SK-N-SH treated with all-trans-retinoic acid at 6 μM for 48 hours (cell line): ENCODE results near the gene HGD.
"Not testable (repeated sequence)": the region's sequence is repeated elsewhere in the genome, so short reads cannot be mapped to it uniquely, and the experiment has no call there.

Source experiments
- ATAC-seq: fragments of 200-7000 bp; cut with Tn5 transposase; 3 replicates; pipeline ENCODE4 v1.9.1; 2020; ENCODE audit warnings: mild to moderate bottlenecking, moderate library complexity
- ARNTL ChIP-seq: fragments of 450-650 bp; formaldehyde crosslinking; IDR thresholded peaks from 2 replicates; pipeline ENCODE4 v1.5.0; 2020; ENCODE audit warnings: low read depth, mild to moderate bottlenecking, moderate library complexity, borderline replicate concordance
- BACH2 ChIP-seq: fragments of 250-450 bp; sonication (Bioruptor Pico); IDR thresholded peaks from 2 replicates; pipeline ENCODE4 v1.9.0; 2021; ENCODE audit warnings: mild to moderate bottlenecking, borderline replicate concordance
- CREB5 ChIP-seq: fragments of 250-450 bp; sonication (Bioruptor Pico); IDR thresholded peaks from 2 replicates; pipeline ENCODE4 v1.5.1; 2020; ENCODE audit warnings: low read depth, mild to moderate bottlenecking, moderate library complexity
- CSDC2 ChIP-seq: fragments of 250-450 bp; sonication (Bioruptor Pico); IDR thresholded peaks from 2 replicates; pipeline ENCODE4 v1.5.0; 2020; ENCODE audit warnings: mild to moderate bottlenecking, moderate library complexity
- ESRRG ChIP-seq: fragments of 250-450 bp; sonication (Bioruptor Pico); IDR thresholded peaks from 2 replicates; pipeline ENCODE4 v1.6.1; 2021; ENCODE audit warnings: mild to moderate bottlenecking
- GLIS3 ChIP-seq: fragments of 250-450 bp; sonication (Bioruptor Pico); IDR thresholded peaks from 2 replicates; pipeline ENCODE4 v1.5.0; 2020; ENCODE audit warnings: mild to moderate bottlenecking, moderate library complexity
- ISL1 ChIP-seq: fragments of 250-450 bp; sonication (Bioruptor Pico); IDR thresholded peaks from 2 replicates; pipeline ENCODE4 v2.1.2; 2022; ENCODE audit warnings: mild to moderate bottlenecking, moderate library complexity
- OSR1 ChIP-seq: fragments of 250-450 bp; sonication (Bioruptor Pico); IDR thresholded peaks from 2 replicates; pipeline ENCODE4 v1.8.0; 2022; ENCODE audit warnings: moderate library complexity, mild to moderate bottlenecking, inconsistent platforms
- PPARA ChIP-seq: fragments of 250-450 bp; sonication (Bioruptor Pico); IDR thresholded peaks from 2 replicates; pipeline ENCODE4 v1.5.0; 2020; ENCODE audit warnings: mild to moderate bottlenecking, borderline replicate concordance
- RARB ChIP-seq: fragments of 250-450 bp; sonication (Bioruptor Pico); IDR thresholded peaks from 2 replicates; pipeline ENCODE4 v1.8.0; 2021; ENCODE audit warnings: mild to moderate bottlenecking, moderate library complexity
- SNAI2 ChIP-seq: fragments of 250-450 bp; sonication (Bioruptor Pico); IDR thresholded peaks from 2 replicates; pipeline ENCODE4 v1.5.0; 2020; ENCODE audit warnings: mild to moderate bottlenecking, moderate library complexity
- TSHZ2 ChIP-seq: fragments of 250-450 bp; sonication (Bioruptor Pico); IDR thresholded peaks from 2 replicates; pipeline ENCODE4 v1.5.0; 2020; ENCODE audit warnings: mild to moderate bottlenecking, moderate library complexity
- ZC3H10 ChIP-seq: fragments of 250-450 bp; sonication (Bioruptor Pico); IDR thresholded peaks from 2 replicates; pipeline ENCODE4 v1.5.1; 2021; ENCODE audit warnings: mild to moderate bottlenecking, moderate library complexity
- ZFP3 ChIP-seq: fragments of 250-450 bp; sonication (Bioruptor Pico); IDR thresholded peaks from 2 replicates; pipeline ENCODE4 v1.5.0; 2020; ENCODE audit warnings: mild to moderate bottlenecking, moderate library complexity
- ZFP30 ChIP-seq: fragments of 450-650 bp; formaldehyde crosslinking; IDR thresholded peaks from 2 replicates; pipeline ENCODE4 v1.5.0; 2022; ENCODE audit warnings: mild to moderate bottlenecking, moderate library complexity
- ZNF565 ChIP-seq: fragments of 450-650 bp; formaldehyde crosslinking; conservative IDR thresholded peaks from 2 replicates; pipeline ENCODE4 v1.5.0; 2020; ENCODE audit warnings: low read depth, mild to moderate bottlenecking, moderate library complexity
- ZNF70 ChIP-seq: fragments of 450-650 bp; formaldehyde crosslinking; IDR thresholded peaks from 2 replicates; pipeline ENCODE4 v1.5.0; 2020; ENCODE audit warnings: mild to moderate bottlenecking, moderate library complexity
- ZNF8 ChIP-seq: fragments of 450-650 bp; formaldehyde crosslinking; IDR thresholded peaks from 2 replicates; pipeline ENCODE4 v1.5.0; 2020; ENCODE audit warnings: mild to moderate bottlenecking, moderate library complexity
- TF ChIP-seq, protein P1 (sequence below): fragments of 250-450 bp; sonication (Bioruptor Pico); IDR thresholded peaks from 2 replicates; pipeline ENCODE4 v1.5.1; 2021; ENCODE audit warnings: mild to moderate bottlenecking, moderate library complexity
- TF ChIP-seq, protein P2 (sequence below): fragments of 250-450 bp; sonication (Bioruptor Pico); IDR thresholded peaks from 2 replicates; pipeline ENCODE4 v1.8.0; 2021; ENCODE audit warnings: low read depth, mild to moderate bottlenecking, moderate library complexity, borderline replicate concordance

The HGD gene

GRCh38 chr3:120642368-120642948 is 39.6 kb downstream of the HGD start:
- no peak for ATAC-seq
- TF ChIP-seq PPARA (CRISPR knock-in tag): no peak

GRCh38 chr3:120641696-120642246 is 40.3 kb downstream of the HGD start:
- TF ChIP-seq, protein P1, sequence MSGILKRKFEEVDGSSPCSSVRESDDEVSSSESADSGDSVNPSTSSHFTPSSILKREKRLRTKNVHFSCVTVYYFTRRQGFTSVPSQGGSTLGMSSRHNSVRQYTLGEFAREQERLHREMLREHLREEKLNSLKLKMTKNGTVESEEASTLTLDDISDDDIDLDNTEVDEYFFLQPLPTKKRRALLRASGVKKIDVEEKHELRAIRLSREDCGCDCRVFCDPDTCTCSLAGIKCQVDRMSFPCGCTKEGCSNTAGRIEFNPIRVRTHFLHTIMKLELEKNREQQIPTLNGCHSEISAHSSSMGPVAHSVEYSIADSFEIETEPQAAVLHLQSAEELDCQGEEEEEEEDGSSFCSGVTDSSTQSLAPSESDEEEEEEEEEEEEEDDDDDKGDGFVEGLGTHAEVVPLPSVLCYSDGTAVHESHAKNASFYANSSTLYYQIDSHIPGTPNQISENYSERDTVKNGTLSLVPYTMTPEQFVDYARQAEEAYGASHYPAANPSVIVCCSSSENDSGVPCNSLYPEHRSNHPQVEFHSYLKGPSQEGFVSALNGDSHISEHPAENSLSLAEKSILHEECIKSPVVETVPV (CRISPR knock-in tag): no peak
- TF ChIP-seq ZC3H10 (CRISPR knock-in tag) (no peak), GLIS3 (CRISPR knock-in tag) (no peak), CSDC2 (CRISPR knock-in tag) (no peak), ZNF565 (no peak), ZNF8 (CRISPR knock-in tag) (no peak), SNAI2 (CRISPR knock-in tag) (no peak), RARB (CRISPR knock-in tag) (no peak), ZFP30 (no peak), ARNTL (CRISPR knock-in tag) (no peak), PPARA (CRISPR knock-in tag) (no peak), ZNF70 (CRISPR knock-in tag) (no peak)
- TF ChIP-seq, protein P2, sequence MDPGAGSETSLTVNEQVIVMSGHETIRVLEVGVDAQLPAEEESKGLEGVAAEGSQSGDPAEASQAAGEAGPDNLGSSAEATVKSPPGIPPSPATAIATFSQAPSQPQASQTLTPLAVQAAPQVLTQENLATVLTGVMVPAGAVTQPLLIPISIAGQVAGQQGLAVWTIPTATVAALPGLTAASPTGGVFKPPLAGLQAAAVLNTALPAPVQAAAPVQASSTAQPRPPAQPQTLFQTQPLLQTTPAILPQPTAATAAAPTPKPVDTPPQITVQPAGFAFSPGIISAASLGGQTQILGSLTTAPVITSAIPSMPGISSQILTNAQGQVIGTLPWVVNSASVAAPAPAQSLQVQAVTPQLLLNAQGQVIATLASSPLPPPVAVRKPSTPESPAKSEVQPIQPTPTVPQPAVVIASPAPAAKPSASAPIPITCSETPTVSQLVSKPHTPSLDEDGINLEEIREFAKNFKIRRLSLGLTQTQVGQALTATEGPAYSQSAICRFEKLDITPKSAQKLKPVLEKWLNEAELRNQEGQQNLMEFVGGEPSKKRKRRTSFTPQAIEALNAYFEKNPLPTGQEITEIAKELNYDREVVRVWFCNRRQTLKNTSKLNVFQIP: no peak

GRCh38 chr3:120640231-120640630 is 41.8 kb downstream of the HGD start:
- no peak for TF ChIP-seq ISL1 (CRISPR knock-in tag)
- no peak for TF ChIP-seq RARB (CRISPR knock-in tag)
- TF ChIP-seq BACH2: no peak
- TF ChIP-seq GLIS3 (CRISPR knock-in tag): no peak
- no peak for TF ChIP-seq ZFP3
- TF ChIP-seq ZNF8 (CRISPR knock-in tag): no peak
- no peak for TF ChIP-seq ARNTL (CRISPR knock-in tag)
- TF ChIP-seq, protein P2: no peak
- TF ChIP-seq, protein P1 (CRISPR knock-in tag): no peak
- no peak for TF ChIP-seq ZNF70 (CRISPR knock-in tag)
- no peak for ATAC-seq

More at GRCh38 chr3:120641696-120642246, 40.3 kb downstream of the HGD start:
- ATAC-seq: no peak

DNA sequence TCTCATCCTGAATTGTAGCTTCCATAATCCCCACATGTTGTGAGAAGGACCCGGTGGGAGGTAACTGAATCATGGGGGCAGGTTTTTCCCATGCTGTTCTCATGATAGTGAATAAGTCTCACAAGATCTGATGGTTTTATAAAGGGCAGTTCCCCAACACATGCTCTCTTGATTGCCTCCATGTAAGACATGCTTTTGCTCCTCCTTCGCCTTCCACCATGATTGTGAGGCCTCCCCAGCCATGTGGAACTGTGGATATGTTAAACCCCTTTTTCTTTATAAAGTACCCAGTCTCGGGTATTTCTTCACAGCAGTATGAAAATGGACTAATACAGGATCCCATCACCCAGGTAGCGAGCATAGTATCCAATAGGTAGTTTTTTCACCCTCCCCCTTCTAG is 43.2 kb downstream of the HGD start:
- ATAC-seq: not testable (repeated sequence)

GRCh38 chr3:120637851-120638559 is 44.0 kb downstream of the HGD start:
- no peak for TF ChIP-seq ZFP3
- TF ChIP-seq PPARA (CRISPR knock-in tag): no peak
- no peak for TF ChIP-seq CREB5 (CRISPR knock-in tag)
- TF ChIP-seq TSHZ2: no peak
- TF ChIP-seq OSR1 (CRISPR knock-in tag): no peak
- TF ChIP-seq ZNF70 (CRISPR knock-in tag): no peak
- TF ChIP-seq ZFP30: no peak
- TF ChIP-seq RARB (CRISPR knock-in tag): no peak
- no peak for TF ChIP-seq ESRRG
- no peak for TF ChIP-seq CSDC2 (CRISPR knock-in tag)
- ATAC-seq: no peak
